NT2/D1 (cell line): ENCODE data around the gene PHIP.

Source experiments
- YY1 ChIP-seq: IDR thresholded peaks from 2 replicates; pipeline ENCODE4 v1.6.1; 2011; ENCODE audit not compliant: insufficient read length, insufficient read depth
- ZNF274 ChIP-seq: IDR thresholded peaks from 2 replicates; pipeline ENCODE4 v1.6.1; 2011; ENCODE audit warnings: mild to moderate bottlenecking, low read depth, low read length

- TF ChIP-seq YY1 = no peak
- no peak for TF ChIP-seq ZNF274
Observed at GRCh38 chr6:78952362-78952761, 125.7 kb downstream of the PHIP start.
